ENCODE measurements around the gene TRIM56.
"Not testable (repeated sequence)": the region's sequence is repeated elsewhere in the genome, so short reads cannot be mapped to it uniquely, and the experiment has no call there.

TRIM56 gene

DNA sequence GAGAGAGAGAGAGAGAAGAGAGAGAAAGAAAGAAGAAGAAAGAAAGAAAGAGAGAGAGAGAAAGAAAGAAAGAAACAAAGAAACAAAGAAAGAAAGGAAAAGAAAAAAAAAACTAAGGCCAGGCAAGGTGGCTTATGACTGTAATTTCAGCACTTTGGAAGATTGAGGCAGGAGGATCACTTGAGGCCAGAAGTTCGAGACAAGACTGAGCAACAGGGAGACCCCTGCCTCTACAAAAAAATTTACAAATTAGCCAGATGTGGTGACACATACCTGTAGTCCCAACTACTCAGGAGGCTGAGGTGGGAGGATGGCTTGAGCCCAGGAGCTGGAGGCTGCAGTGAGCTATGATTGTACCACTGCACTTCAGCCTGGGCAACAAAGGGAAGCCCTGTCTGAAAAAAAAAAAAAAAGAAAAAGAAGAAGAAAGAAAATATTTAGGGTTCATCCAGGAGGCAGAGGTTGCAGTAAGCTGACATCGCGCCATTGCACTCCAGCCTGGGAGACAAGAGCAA lies 44.4 kb downstream of the TRIM56 start:
- H3K4me2 ChIP-seq = no peak overlapping the region
- H3K27me3 ChIP-seq (ENCODE audit: insufficient read depth, low read depth) = peaks cover 97% of the 10 kb centered on the region
- H2AFZ ChIP-seq (ENCODE audit: low read depth) = no peak overlapping the region
- TF ChIP-seq, protein P1, sequence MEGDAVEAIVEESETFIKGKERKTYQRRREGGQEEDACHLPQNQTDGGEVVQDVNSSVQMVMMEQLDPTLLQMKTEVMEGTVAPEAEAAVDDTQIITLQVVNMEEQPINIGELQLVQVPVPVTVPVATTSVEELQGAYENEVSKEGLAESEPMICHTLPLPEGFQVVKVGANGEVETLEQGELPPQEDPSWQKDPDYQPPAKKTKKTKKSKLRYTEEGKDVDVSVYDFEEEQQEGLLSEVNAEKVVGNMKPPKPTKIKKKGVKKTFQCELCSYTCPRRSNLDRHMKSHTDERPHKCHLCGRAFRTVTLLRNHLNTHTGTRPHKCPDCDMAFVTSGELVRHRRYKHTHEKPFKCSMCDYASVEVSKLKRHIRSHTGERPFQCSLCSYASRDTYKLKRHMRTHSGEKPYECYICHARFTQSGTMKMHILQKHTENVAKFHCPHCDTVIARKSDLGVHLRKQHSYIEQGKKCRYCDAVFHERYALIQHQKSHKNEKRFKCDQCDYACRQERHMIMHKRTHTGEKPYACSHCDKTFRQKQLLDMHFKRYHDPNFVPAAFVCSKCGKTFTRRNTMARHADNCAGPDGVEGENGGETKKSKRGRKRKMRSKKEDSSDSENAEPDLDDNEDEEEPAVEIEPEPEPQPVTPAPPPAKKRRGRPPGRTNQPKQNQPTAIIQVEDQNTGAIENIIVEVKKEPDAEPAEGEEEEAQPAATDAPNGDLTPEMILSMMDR (conservative IDR thresholded peaks at IDR 0.05; ENCODE audit: low read depth, low read length) = no peak
- H3K4me1 ChIP-seq (ENCODE audit: low read depth, poor library complexity, severe bottlenecking) = peaks cover 13% of the 10 kb centered on the region
- H3K4me3 ChIP-seq (IDR thresholded peaks at IDR 0.05; ENCODE audit: insufficient read depth, low read depth, low read length) = no peak overlapping the region
- H4K20me1 ChIP-seq (ENCODE audit: insufficient read depth) = 0 out of 2 replicates have a peak, but pooled peaks cover 4% of the 10 kb centered on the region
- no peaks in the 10 kb centered on the region for H3K36me3 ChIP-seq (ENCODE audit: insufficient read depth)
- H3K79me2 ChIP-seq (ENCODE audit: insufficient read depth, low read depth) = no peaks in the 10 kb centered on the region
- H3K27ac ChIP-seq = no peak overlapping the region
- H3K9ac ChIP-seq = no peak overlapping the region

DNA sequence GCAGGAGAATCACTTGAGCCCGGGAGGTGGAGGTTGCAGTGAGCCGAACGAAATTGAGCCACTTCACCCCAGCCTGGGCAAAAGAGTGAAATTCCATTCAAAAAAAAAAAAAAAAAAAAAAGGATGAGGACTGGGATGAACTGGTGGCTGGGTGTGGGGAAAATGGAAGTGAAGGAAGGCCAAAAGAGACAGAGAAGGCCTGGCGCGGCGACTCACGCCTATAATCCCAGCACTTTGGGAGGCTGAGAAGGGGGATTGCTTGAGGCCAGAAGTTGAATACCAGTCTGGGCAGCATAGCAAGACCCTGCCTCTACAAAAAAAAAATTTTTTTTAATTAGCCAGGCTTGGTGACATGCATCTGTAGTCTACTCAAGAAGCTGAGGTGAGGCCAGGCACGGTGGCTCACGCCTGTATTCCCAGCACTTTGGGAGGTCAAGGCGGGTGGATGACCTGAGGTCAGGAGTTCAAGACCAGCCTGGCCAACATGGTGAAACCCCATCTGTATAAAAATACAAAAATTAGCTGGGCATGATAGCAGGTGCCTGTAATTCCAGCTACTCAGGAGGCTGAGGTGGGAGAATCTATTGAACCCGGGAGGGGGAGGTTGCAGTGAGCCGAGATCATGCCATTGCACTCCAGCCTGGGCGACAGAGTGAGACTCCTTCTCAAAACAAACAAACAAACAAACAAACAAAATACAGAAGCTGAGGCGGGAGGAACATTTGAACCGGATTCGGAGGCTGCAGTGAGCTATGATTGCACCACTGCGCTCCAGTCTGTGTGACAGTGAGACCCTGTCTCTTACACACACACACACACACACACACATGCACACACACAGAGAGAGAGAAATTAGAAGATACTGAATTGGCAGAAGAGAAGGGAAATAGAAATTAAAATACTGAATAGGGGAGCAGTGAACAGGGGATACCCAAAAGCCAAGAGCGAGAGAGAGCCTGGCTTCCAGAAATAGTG lies 47.6 kb downstream of the TRIM56 start:
- not testable (repeated sequence) for H2AFZ ChIP-seq (ENCODE audit: low read depth); H3K4me1 ChIP-seq (ENCODE audit: low read depth, poor library complexity, severe bottlenecking); H3K27ac ChIP-seq; H4K20me1 ChIP-seq (ENCODE audit: insufficient read depth); H3K36me3 ChIP-seq (ENCODE audit: insufficient read depth); H3K79me2 ChIP-seq (ENCODE audit: insufficient read depth, low read depth); H3K4me3 ChIP-seq (IDR thresholded peaks at IDR 0.05; ENCODE audit: insufficient read depth, low read depth, low read length); H3K4me2 ChIP-seq; H3K9ac ChIP-seq
- peaks cover 97% of the 10 kb centered on the region for H3K27me3 ChIP-seq (ENCODE audit: insufficient read depth, low read depth)

DNA sequence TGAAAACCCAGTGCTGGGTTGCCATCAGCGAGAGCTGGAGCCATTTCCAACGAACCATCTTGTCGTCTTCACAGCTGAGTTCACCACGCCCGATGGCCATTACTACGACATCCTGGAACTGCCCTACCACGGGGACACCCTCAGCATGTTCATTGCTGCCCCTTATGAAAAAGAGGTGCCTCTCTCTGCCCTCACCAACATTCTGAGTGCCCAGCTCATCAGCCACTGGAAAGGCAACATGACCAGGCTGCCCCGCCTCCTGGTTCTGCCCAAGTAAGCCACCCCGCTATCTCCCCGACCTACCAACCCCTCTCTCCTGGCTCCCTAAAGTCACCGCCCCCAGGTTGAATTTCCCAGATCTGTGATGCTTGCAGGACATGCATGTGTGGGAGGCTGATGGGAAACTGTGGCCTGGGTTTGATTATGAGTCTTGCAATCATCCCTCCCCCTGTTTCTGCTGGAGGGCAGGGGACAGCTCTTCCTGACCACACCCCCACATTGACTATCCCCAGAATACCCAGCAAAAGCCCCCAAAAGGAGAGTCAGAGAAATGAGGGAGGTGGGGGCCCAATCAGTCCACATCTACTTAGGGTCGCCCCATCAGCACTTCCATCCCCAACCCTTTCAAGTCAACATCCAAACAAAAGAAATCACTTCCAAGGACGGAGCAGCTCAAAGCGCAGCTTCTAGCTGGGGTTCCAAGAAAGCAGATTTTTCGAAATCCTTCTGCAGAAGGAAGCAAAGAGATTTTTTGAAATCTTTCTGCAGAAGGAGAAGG lies 48.5 kb downstream of the TRIM56 start:
- H3K9ac ChIP-seq = no peak overlapping the region
- H3K36me3 ChIP-seq (ENCODE audit: insufficient read depth) = no peaks in the 10 kb centered on the region
- H4K20me1 ChIP-seq (ENCODE audit: insufficient read depth) = no peaks in the 10 kb centered on the region
- no peak overlapping the region for H3K27ac ChIP-seq
- TF ChIP-seq, protein P1 (conservative IDR thresholded peaks at IDR 0.05; ENCODE audit: low read depth, low read length) = no peak
- no peaks in the 10 kb centered on the region for H3K79me2 ChIP-seq (ENCODE audit: insufficient read depth, low read depth)
- H3K27me3 ChIP-seq (ENCODE audit: insufficient read depth, low read depth) = peaks cover 96% of the 10 kb centered on the region
- H3K4me1 ChIP-seq (ENCODE audit: low read depth, poor library complexity, severe bottlenecking) = peaks cover 4% of the 10 kb centered on the region
- no peak overlapping the region for H3K4me2 ChIP-seq
- no peak overlapping the region for H2AFZ ChIP-seq (ENCODE audit: low read depth)
- H3K4me3 ChIP-seq (IDR thresholded peaks at IDR 0.05; ENCODE audit: insufficient read depth, low read depth, low read length) = no peak overlapping the region

DNA sequence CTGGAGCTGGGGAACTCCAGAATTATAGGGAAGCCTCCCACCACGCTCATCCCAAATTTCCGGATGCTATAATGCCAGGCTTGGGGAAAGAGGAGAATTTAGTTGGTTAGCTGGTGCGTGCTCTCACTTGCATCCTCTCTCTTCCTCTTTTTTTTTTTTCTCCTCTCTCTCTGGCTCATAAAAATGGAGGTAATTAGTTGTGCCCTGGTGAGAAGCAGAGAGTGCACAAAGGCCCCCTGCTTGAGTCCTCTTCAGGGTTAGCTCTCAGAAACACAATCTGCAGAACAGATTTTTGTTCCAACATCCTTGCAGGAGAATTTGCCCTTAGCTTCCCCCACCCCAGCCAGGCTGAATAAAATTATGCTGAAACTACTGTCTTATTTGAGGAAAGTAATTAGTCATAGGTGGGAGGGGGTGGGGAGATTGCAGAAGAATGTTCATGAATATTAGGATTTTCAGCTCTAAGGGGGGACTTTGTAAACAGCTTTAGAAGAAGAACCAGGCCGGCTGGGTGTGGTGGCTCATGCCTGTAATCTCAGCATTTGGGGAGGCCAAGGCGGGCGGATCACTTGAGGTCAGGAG lies 49.2 kb downstream of the TRIM56 start:
- peaks cover 4% of the 10 kb centered on the region for H3K4me1 ChIP-seq (ENCODE audit: low read depth, poor library complexity, severe bottlenecking)
- no peak overlapping the region for H3K4me2 ChIP-seq
- no peak overlapping the region for H3K9ac ChIP-seq
- H2AFZ ChIP-seq (ENCODE audit: low read depth) = no peak overlapping the region
- no peak overlapping the region for H3K4me3 ChIP-seq (IDR thresholded peaks at IDR 0.05; ENCODE audit: insufficient read depth, low read depth, low read length)
- TF ChIP-seq, protein P1 (conservative IDR thresholded peaks at IDR 0.05; ENCODE audit: low read depth, low read length) = no peak
- H3K79me2 ChIP-seq (ENCODE audit: insufficient read depth, low read depth) = no peaks in the 10 kb centered on the region
- no peaks in the 10 kb centered on the region for H3K36me3 ChIP-seq (ENCODE audit: insufficient read depth)
- H3K27me3 ChIP-seq (ENCODE audit: insufficient read depth, low read depth) = peaks cover 91% of the 10 kb centered on the region
- H4K20me1 ChIP-seq (ENCODE audit: insufficient read depth) = no peaks in the 10 kb centered on the region
- H3K27ac ChIP-seq = no peak overlapping the region

All from KMS-11 (cell line).